Osteocyte (in vitro differentiated cells): ENCODE data around the gene SMIM36. TPM values are rescaled to one million over a fixed set of nuclear protein-coding genes. Genes with fewer than 3 reads are reported as not detected.
"Not testable (repeated sequence)": the region's sequence is repeated elsewhere in the genome, so short reads cannot be mapped to it uniquely, and the experiment has no call there.

Experiments used
- DNase-seq: peaks from one replicate; pipeline ENCODE4 v3.0.0; 2021; ENCODE audit warnings: mixed read lengths; ENCODE audit not compliant: unreplicated experiment; ENCODE audit errors: extremely low spot score
- H3K27ac Mint-ChIP-seq: one replicate; pipeline ENCODE4 v1.8.0; 2021; ENCODE audit warnings: mild to moderate bottlenecking, mixed read lengths; ENCODE audit not compliant: unreplicated experiment
- H3K27me3 Mint-ChIP-seq: one replicate; pipeline ENCODE4 v1.8.0; 2021; ENCODE audit warnings: mixed read lengths; ENCODE audit not compliant: unreplicated experiment
- H3K36me3 Mint-ChIP-seq: one replicate; pipeline ENCODE4 v1.8.0; 2021; ENCODE audit warnings: mixed read lengths; ENCODE audit not compliant: unreplicated experiment
- H3K4me1 Mint-ChIP-seq: one replicate; pipeline ENCODE4 v1.8.0; 2021; ENCODE audit warnings: mixed read lengths; ENCODE audit not compliant: unreplicated experiment
- H3K4me3 Mint-ChIP-seq: one replicate; pipeline ENCODE4 v1.8.0; 2021; ENCODE audit warnings: mild to moderate bottlenecking, moderate library complexity, mixed read lengths; ENCODE audit not compliant: unreplicated experiment
- H3K9me3 Mint-ChIP-seq: one replicate; pipeline ENCODE4 v1.8.0; 2021; ENCODE audit warnings: mixed read lengths; ENCODE audit not compliant: unreplicated experiment
- total RNA-seq: library from RNA; stranded (reverse); gene quantifications from 2 replicates; pipeline ENCODE4 v1.2.1, GENCODE V29; 2021
- TF ChIP-seq, protein P1 (sequence below): fragments of 200-600 bp; sonication (generic); IDR thresholded peaks from 2 replicates; pipeline ENCODE4 v1.5.0; 2021; ENCODE audit warnings: antibody characterized with exemption, mild to moderate bottlenecking, moderate library complexity

Gene SMIM36
- total RNA-seq, 1 donor from 2014 or later = not detected

DNA sequence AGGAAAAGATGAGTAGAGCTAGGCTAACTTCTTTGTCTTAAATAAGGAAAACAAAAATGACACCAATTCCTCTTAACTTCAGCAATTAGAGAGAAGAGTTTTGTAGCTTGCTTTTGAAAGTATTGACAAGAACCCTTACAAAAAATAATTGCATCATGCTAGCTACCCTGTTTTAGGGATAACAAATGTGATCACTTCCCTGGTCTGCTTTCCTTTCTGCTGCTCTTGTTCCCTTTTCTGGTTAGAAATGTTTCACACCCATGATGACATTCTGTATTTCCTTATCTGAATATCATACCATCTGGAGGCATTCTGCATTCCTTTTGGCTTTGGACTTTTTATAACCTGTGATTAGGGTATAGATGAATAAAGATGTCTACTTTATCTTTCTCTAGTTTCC lies 9.9 kb upstream of the SMIM36 start:
- Mint-ChIP-seq H3K27ac (no peak overlapping the region), H3K27me3 (peaks cover 16% of the 10 kb centered on the region), H3K4me1 (no peaks in the 10 kb centered on the region), H3K4me3 (no peak overlapping the region), H3K9me3 (no peaks in the 10 kb centered on the region), H3K36me3 (no peaks in the 10 kb centered on the region)
- DNase-seq = no peak
- TF ChIP-seq, protein P1, sequence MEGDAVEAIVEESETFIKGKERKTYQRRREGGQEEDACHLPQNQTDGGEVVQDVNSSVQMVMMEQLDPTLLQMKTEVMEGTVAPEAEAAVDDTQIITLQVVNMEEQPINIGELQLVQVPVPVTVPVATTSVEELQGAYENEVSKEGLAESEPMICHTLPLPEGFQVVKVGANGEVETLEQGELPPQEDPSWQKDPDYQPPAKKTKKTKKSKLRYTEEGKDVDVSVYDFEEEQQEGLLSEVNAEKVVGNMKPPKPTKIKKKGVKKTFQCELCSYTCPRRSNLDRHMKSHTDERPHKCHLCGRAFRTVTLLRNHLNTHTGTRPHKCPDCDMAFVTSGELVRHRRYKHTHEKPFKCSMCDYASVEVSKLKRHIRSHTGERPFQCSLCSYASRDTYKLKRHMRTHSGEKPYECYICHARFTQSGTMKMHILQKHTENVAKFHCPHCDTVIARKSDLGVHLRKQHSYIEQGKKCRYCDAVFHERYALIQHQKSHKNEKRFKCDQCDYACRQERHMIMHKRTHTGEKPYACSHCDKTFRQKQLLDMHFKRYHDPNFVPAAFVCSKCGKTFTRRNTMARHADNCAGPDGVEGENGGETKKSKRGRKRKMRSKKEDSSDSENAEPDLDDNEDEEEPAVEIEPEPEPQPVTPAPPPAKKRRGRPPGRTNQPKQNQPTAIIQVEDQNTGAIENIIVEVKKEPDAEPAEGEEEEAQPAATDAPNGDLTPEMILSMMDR = no peak

DNA sequence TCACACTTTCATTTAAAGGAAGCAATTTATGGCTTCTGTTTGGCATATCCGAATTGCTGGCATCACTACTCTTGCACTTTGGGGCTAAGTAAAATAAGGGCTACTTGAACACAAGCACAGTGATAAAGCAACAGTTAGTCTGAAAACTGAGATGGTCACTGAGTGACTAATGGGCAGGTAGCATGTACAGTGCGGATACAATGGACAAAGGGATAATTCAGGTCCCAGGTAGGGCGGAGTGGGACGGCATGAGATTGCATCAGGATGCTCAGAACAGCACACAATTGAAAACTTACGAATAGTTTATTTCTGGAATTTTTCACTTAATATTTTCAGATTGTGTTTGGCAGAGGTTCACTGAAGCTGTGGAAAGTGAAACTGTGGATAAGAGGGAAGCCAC lies 9.2 kb upstream of the SMIM36 start:
- Mint-ChIP-seq H3K4me1 (no peaks in the 10 kb centered on the region), H3K36me3 (no peaks in the 10 kb centered on the region), H3K9me3 (no peaks in the 10 kb centered on the region), H3K4me3 (no peak overlapping the region), H3K27ac (no peak overlapping the region), H3K27me3 (peaks cover 19% of the 10 kb centered on the region)
- DNase-seq = no peak
- TF ChIP-seq, protein P1 = no peak

DNA sequence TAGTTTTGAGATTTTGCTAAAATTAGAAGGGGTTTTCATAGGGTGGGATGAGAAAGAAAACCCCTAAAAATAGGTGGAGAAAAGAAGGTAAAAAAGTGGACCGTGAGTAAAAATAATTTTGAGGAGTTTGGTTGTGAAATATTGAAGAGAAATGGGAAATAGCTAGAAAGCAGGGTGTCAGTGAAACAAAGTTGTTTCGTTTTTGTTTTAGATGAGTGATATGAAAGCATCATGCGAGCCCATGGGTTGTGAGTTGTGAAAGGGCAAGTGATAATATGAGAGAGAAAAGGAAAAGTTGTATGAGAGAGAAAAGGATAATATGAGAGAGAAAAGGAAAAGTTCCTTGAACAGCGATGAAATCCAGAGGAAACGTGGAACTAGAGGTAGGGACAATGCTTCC lies 7.3 kb upstream of the SMIM36 start:
- no peak for DNase-seq
- H3K4me1 Mint-ChIP-seq = no peaks in the 10 kb centered on the region
- TF ChIP-seq, protein P1 = no peak
- no peaks in the 10 kb centered on the region for H3K9me3 Mint-ChIP-seq
- H3K36me3 Mint-ChIP-seq = no peaks in the 10 kb centered on the region
- peaks cover 23% of the 10 kb centered on the region for H3K27me3 Mint-ChIP-seq
- no peak overlapping the region for H3K27ac Mint-ChIP-seq
- H3K4me3 Mint-ChIP-seq = no peak overlapping the region

DNA sequence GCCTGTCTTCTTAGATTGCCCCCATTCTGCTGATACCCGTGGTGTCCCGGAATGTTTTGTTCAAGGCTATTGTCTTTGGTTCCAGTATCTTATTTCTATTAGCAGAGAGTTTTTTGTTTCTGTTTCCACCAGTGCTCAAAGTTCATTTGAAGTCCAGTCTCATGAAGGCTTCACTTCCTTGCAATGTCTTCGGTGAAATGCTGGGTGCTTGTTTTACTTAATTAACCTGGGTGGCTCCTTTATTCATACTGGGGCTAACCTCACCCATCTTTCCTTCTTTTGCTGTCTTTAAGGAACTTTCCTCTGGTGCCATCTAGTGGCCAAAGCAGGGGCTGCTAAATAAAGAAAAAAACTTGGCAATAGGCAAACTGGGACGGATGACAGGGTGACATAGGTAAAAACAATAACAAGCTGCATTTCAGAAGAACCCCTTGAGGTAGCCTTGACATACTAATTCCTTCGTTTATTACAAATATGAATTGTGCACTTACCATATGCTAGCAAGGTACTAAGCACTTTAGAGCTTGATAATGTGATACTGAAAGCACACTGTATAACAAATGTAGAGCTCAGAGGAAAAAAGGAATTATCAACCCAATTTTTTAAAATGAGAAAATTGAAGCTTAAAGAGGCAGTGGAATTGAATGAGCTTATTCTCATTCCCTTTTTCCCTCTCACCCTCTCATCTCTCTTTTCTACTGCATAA lies 2.8 kb upstream of the SMIM36 start:
- peaks cover 9% of the 10 kb centered on the region for H3K27me3 Mint-ChIP-seq
- DNase-seq = peak; percentile 86
- TF ChIP-seq, protein P1 = peak; percentile 88
- H3K36me3 Mint-ChIP-seq = no peaks in the 10 kb centered on the region
- H3K4me3 Mint-ChIP-seq = no peak overlapping the region
- H3K27ac Mint-ChIP-seq = no peak overlapping the region
- H3K9me3 Mint-ChIP-seq = no peaks in the 10 kb centered on the region
- H3K4me1 Mint-ChIP-seq = no peaks in the 10 kb centered on the region

DNA sequence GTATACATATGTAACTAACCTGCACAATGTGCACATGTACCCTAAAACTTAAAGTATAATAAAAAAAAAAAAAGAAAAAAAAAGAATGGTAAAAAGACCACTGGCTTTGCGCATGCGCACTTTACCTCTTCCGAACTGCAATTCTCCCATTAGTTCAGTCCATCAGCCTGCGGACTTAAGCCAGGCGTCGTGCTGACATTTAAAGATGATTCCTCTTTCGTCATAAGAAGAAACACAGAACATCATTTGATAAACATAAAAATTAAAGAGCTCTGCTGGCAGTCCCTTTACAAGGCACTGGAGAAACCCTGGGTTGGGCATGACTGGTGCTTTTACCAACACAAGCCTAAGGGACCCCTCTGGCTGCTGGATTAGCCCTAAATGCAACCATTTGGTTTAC lies 3.6 kb downstream of the SMIM36 start:
- H3K4me1 Mint-ChIP-seq, DNase-seq, H3K27ac Mint-ChIP-seq, H3K9me3 Mint-ChIP-seq, H3K27me3 Mint-ChIP-seq, H3K4me3 Mint-ChIP-seq, H3K36me3 Mint-ChIP-seq: not testable (repeated sequence)

DNA sequence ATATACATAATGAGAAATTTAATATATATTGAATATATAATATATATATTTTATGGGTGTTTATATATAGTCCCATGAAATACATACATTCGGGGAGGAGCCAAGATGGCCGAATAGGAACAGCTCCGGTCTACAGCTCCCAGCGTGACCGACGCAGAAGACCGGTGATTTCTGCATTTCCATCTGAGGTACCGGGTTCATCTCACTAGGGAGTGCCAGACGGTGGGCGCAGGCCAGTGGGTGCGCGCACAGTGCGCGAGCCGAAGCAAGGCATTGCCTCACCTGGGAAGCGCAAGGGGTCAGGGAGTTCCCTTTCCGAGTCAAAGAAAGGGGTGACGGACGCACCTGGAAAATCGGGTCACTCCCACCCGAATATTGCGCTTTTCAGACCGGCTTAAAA lies 9.6 kb downstream of the SMIM36 start:
- H3K27ac Mint-ChIP-seq, H3K27me3 Mint-ChIP-seq, H3K9me3 Mint-ChIP-seq, H3K36me3 Mint-ChIP-seq, H3K4me3 Mint-ChIP-seq, H3K4me1 Mint-ChIP-seq, DNase-seq: not testable (repeated sequence)
